Stimulated activated CD4-positive, alpha-beta T cell treated with anti-CD3 and anti-CD28 coated beads, TNF-alpha, amount 100 ng/mL, for 1 hour (primary cell): ENCODE measurements around the gene CDNF.
"Not testable (repeated sequence)": the region's sequence is repeated elsewhere in the genome, so short reads cannot be mapped to it uniquely, and the experiment has no call there.

Experiments
- DNase-seq, 3 donors: peaks; one replicate each; pipeline ENCODE4 v3.0.0-alpha.2; 2020; ENCODE audit warnings: low read depth in 3 of 3, low spot score in 1 of 3

Gene CDNF

GRCh38 chr10:14839305-14839695, 1.5 kb upstream of the CDNF start:
- no peak for DNase-seq

GRCh38 chr10:14838582-14839304, 906 bp upstream of the CDNF start:
- DNase-seq: peak in 1 of 3 donors; percentile 7

GRCh38 chr10:14837003-14837756, 657 bp downstream of the CDNF start:
- no peak for DNase-seq

GRCh38 chr10:14836208-14836607, 1.6 kb downstream of the CDNF start:
- DNase-seq: no peak

GRCh38 chr10:14833106-14833505, 4.7 kb downstream of the CDNF start:
- DNase-seq: no peak

GRCh38 chr10:14826076-14826829, 11.6 kb downstream of the CDNF start:
- DNase-seq: no peak

GRCh38 chr10:14823966-14824365, 13.9 kb downstream of the CDNF start:
- DNase-seq: no peak

- DNase-seq: no peak
Measured at GRCh38 chr10:14822879-14823755, 14.7 kb downstream of the CDNF start.

- DNase-seq: no peak
Measured at GRCh38 chr10:14821635-14822375, 16.0 kb downstream of the CDNF start.

GRCh38 chr10:14820775-14821154, 17.1 kb downstream of the CDNF start:
- no peak for DNase-seq

GRCh38 chr10:14820010-14820774, 17.6 kb downstream of the CDNF start:
- DNase-seq: no peak

- DNase-seq: not testable (repeated sequence)
Measured at GRCh38 chr10:14816717-14817116, 21.1 kb downstream of the CDNF start.

- no peak for DNase-seq
Measured at GRCh38 chr10:14815681-14816080, 22.2 kb downstream of the CDNF start.

GRCh38 chr10:14812271-14812670, 25.6 kb downstream of the CDNF start:
- DNase-seq: no peak

GRCh38 chr10:14810969-14811953, 26.6 kb downstream of the CDNF start:
- no peak for DNase-seq

GRCh38 chr10:14806318-14806717, 31.5 kb downstream of the CDNF start:
- no peak for DNase-seq

GRCh38 chr10:14803827-14804226, 34.0 kb downstream of the CDNF start:
- DNase-seq: no peak

- no peak for DNase-seq
Measured at GRCh38 chr10:14801723-14802122, 36.1 kb downstream of the CDNF start.
